Neutrophil (primary cell): ENCODE data around the gene VDR.
A peak's percentile ranks its signal among the peaks of the same experiment; 100 is the strongest.

Experiments used
- H3K27ac ChIP-seq: fragments of 200-600 bp; sonication (generic); 2 replicates; pipeline ENCODE4 v1.5.1; 2016; ENCODE audit warnings: mild to moderate bottlenecking, moderate library complexity
- H3K27me3 ChIP-seq: fragments of 200-600 bp; sonication (generic); 2 replicates; pipeline ENCODE4 v1.6.0; 2016; ENCODE audit warnings: mild to moderate bottlenecking
- H3K36me3 ChIP-seq: fragments of 200-600 bp; sonication (generic); 2 replicates; pipeline ENCODE4 v1.5.1; 2017
- H3K4me1 ChIP-seq, 2 experiments: fragments of 200-600 bp in 1 of 2; sonication (generic) in 1 of 2; 1 replicate in 1 of 2; 2 replicates in 1 of 2; pipeline versions ENCODE4 v1.5.1 to v1.6.1; 2013 to 2016; ENCODE audit warnings: low read depth in 1 of 2, low read length in 1 of 2, mild to moderate bottlenecking in 1 of 2, moderate library complexity in 1 of 2; ENCODE audit not compliant: control insufficient read depth in 1 of 2, insufficient read depth in 1 of 2
- H3K4me3 ChIP-seq, 2 experiments: fragments of 200-600 bp in 1 of 2; sonication (generic) in 1 of 2; 1 replicate in 1 of 2; 2 replicates in 1 of 2; pipeline ENCODE4 v1.5.1; 2013 to 2016; ENCODE audit warnings: low read depth in 1 of 2, low read length in 1 of 2, mild to moderate bottlenecking in 1 of 2, moderate library complexity in 1 of 2
- H3K9me3 ChIP-seq: fragments of 200-600 bp; sonication (generic); 2 replicates; pipeline ENCODE4 v1.5.1; 2016
- CTCF ChIP-seq: fragments of 200-600 bp; sonication (generic); IDR thresholded peaks from 2 replicates; pipeline ENCODE4 v1.5.1; 2016; ENCODE audit warnings: antibody characterized with exemption

Gene VDR

GRCh38 chr12:47828008-47828975 lies 76.5 kb downstream of the VDR start:
- no peaks in the 10 kb centered on the region for H3K27me3 ChIP-seq
- H3K9me3 ChIP-seq: no peaks in the 10 kb centered on the region
- TF ChIP-seq CTCF: no peak
- H3K27ac ChIP-seq: peak overlapping the region; percentile 61
- H3K4me1 ChIP-seq: peaks cover 81 to 83% of the 10 kb centered on the region in 2 experiments
- no peaks in the 10 kb centered on the region for H3K36me3 ChIP-seq
- H3K4me3 ChIP-seq: peak overlapping the region in 1 of 2 experiments; percentile 30

- Histone ChIP-seq H3K27ac (no peak overlapping the region), H3K4me1 (peaks cover 71 to 72% of the 10 kb centered on the region in 2 experiments)
- no peak for TF ChIP-seq CTCF
Measured at GRCh38 chr12:47825173-47825639, 79.6 kb downstream of the VDR start.

GRCh38 chr12:47824635-47825034 lies 80.2 kb downstream of the VDR start:
- peaks cover 67 to 69% of the 10 kb centered on the region in 2 experiments for H3K4me1 ChIP-seq
- H3K4me3 ChIP-seq: no peak overlapping the region
- no peaks in the 10 kb centered on the region for H3K27me3 ChIP-seq
- H3K36me3 ChIP-seq: no peaks in the 10 kb centered on the region
- no peaks in the 10 kb centered on the region for H3K9me3 ChIP-seq
- TF ChIP-seq CTCF: no peak
- H3K27ac ChIP-seq: peak overlapping the region; percentile 40

More at GRCh38 chr12:47825173-47825639, 79.6 kb downstream of the VDR start:
- Histone ChIP-seq H3K4me3 (no peak overlapping the region), H3K27me3 (no peaks in the 10 kb centered on the region), H3K36me3 (no peaks in the 10 kb centered on the region), H3K9me3 (no peaks in the 10 kb centered on the region)

- no peaks in the 10 kb centered on the region for H3K9me3 ChIP-seq
- H3K27me3 ChIP-seq: no peaks in the 10 kb centered on the region
- H3K4me3 ChIP-seq: no peak overlapping the region
- no peak for TF ChIP-seq CTCF
- H3K27ac ChIP-seq: peak overlapping the region; percentile 40
- no peaks in the 10 kb centered on the region for H3K36me3 ChIP-seq
- H3K4me1 ChIP-seq: peaks cover 64% of the 10 kb centered on the region in 2 experiments
Measured at GRCh38 chr12:47824198-47824597, 80.6 kb downstream of the VDR start.

GRCh38 chr12:47823422-47824086 lies 81.2 kb downstream of the VDR start:
- no peak overlapping the region for H3K4me3 ChIP-seq
- no peaks in the 10 kb centered on the region for H3K9me3 ChIP-seq
- peaks cover 64% of the 10 kb centered on the region in 2 experiments for H3K4me1 ChIP-seq
- no peak for TF ChIP-seq CTCF
- no peaks in the 10 kb centered on the region for H3K27me3 ChIP-seq
- no peaks in the 10 kb centered on the region for H3K36me3 ChIP-seq
- H3K27ac ChIP-seq: peak overlapping the region; percentile 40
